ENCODE data around the gene DBNDD1.

DNA sequence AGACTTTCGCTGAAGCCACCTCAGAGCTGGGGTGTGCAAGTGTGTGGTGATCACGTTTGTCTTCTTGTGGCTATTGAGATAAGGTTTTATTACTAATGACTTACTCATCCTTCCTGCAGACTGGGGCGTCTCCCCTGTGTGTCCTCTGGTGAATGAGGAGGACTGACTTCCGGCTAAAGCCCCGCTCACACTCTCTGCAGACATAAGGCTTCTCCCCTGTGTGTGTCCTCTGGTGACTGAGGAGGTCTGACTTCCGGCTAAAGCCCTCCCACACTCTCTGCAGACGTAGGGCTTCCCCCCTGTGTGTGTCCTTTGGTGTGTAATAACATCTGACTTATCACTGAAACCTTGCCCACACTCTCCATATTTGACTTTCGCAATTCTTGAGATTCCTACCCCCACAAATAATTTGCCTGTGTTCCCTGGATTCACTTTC, 38.5 kb upstream of the DBNDD1 start:
- TF ChIP-seq, protein P1, sequence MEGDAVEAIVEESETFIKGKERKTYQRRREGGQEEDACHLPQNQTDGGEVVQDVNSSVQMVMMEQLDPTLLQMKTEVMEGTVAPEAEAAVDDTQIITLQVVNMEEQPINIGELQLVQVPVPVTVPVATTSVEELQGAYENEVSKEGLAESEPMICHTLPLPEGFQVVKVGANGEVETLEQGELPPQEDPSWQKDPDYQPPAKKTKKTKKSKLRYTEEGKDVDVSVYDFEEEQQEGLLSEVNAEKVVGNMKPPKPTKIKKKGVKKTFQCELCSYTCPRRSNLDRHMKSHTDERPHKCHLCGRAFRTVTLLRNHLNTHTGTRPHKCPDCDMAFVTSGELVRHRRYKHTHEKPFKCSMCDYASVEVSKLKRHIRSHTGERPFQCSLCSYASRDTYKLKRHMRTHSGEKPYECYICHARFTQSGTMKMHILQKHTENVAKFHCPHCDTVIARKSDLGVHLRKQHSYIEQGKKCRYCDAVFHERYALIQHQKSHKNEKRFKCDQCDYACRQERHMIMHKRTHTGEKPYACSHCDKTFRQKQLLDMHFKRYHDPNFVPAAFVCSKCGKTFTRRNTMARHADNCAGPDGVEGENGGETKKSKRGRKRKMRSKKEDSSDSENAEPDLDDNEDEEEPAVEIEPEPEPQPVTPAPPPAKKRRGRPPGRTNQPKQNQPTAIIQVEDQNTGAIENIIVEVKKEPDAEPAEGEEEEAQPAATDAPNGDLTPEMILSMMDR (IDR thresholded peaks at IDR 0.05; ENCODE audit: poor library complexity): no peak
- no peak for TF ChIP-seq EZH2 (IDR thresholded peaks at IDR 0.05; ENCODE audit: borderline replicate concordance)

Measured in hepatocyte (in vitro differentiated cells).